GM21737 (cell line): ENCODE data around the gene C1QL2.

Experiments
- ATAC-seq: cut with Tn5 transposase; IDR thresholded peaks from one replicate; pipeline ENCODE4 v1.9.1; 2021; ENCODE audit warnings: mild to moderate bottlenecking, moderate library complexity; ENCODE audit not compliant: unreplicated experiment

The C1QL2 gene

GRCh38 chr2:119158563-119159347, at the start of gene C1QL2:
Gene C1QL2 (minus strand): TSS chr2:119158751. CDS start chr2:119158269, 482 bp downstream.
- ATAC-seq, result no peak

- no peak for ATAC-seq
These were observed 48.9 kb upstream of the C1QL2 start for GRCh38 chr2:119207447-119207846.

DNA sequence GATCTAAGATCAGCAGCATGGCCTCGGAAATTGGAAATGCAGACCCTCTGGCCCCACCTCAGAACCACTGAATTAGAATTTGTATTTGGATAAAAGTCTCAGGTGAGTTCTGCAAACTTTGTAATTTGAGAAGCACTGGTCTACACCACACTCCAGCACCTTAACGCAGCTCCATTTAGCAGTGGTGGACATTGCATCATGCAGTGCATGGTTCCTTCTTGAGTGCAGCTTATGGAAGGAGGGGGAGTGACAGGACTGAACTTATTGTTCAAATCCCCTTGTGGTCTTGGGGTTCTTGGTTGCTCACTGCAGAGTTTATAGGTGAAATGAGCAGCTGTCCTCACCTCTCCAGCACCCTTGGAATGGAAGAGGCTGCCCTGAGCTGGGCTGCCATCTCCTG, 47.6 kb upstream of the C1QL2 start:
- ATAC-seq, result no peak

GRCh38 chr2:119205001-119205706, 46.6 kb upstream of the C1QL2 start:
- no peak for ATAC-seq

DNA sequence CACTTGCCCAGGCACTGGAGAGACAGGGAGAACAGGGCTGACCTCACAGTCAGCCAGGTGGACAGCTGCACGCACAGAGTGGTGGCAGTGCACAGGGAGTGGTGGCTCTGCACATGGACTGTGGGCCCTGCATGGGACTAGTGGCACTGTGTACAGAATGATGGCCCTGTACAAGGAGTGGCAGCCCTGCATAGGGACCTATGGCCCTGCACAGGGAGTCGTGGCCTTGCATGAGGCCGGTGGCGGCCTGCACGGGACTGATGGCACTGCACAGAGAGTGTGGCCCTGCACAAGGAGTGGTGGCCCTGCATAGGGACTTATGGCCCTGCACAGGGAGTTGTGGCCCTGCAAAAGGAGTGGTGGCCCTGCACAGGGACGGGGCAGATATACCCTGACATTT, 46.0 kb upstream of the C1QL2 start:
- no peak for ATAC-seq

GRCh38 chr2:119202610-119203310, 44.2 kb upstream of the C1QL2 start:
- ATAC-seq, result no peak

- ATAC-seq, result no peak
These were observed 43.3 kb upstream of the C1QL2 start for GRCh38 chr2:119201815-119202214.

GRCh38 chr2:119198240-119198840, 39.8 kb upstream of the C1QL2 start:
- ATAC-seq, result no peak

- no peak for ATAC-seq
These were observed 39.1 kb upstream of the C1QL2 start for GRCh38 chr2:119197529-119198239.

DNA sequence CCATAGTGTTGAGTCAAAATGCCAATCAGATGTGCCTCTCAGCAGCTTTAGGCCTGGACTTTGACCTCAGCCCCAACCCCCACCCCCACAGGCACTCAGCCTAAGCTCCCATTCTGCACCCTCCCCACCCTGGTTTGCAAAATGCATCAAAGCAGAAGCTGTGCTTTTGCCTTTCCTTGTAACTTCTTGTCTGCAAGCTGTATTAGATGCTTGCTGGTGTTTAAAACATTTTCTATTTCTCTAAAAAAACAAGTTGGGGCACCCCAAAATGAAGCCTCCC, 38.5 kb upstream of the C1QL2 start:
- ATAC-seq, result no peak

DNA sequence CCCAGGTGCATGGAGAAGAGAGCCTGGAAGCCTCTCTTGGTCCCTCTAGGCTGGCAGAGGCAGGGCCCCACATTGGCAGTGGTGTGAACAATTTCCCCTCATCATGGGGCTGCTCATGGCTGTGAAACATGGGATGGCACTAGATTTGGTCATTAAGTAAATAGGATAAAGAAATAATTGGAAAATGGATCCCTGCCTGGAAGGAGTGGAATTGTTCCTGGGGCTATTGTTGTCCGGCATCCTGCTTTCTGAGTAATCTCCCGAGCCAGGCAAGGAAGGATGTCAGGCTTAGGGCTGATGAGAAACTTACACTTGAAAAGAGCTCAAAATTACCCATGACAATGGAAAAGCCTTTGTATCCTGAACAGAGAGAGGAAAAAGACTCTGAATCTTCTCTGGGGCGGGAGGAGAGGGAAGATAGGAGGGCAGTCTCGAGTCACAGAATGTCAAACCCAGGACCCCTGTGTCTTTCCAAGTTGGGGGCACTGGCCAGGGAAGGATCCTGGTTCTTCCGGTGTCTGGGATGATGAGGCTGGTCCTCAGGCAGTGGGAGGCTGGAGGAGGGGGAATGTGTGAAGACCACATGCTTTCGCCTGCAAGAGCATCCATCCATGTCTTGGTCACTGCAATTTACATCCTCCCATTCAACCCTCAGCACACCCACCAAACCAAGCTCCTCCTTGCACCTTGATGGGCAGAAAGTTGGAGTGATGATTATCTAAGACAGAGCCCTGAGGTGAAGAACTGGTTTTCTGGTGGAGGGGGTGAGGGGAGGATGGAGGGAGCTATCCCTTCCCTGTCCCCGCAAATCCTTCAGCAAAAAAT, 38.0 kb upstream of the C1QL2 start:
- ATAC-seq, result no peak

DNA sequence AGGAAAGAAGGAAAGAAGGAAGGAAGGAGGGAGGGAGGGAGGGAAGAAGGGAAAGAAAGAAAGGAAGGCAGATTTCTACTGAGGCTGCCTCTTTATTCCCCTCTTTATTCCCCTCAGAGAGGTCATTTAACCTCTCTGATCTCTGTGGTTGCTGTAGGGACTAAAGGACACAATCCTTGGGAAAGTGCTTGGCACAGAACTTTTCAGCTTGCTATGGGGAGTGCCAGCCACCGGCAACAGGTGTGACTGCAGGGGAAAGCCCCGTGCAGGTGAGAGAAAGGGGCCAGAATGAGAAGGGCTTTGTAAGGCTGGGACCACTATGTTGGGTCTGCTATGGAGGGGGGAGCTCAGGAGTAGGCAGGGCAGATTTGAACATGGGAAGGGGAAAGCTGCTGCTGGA, 37.3 kb upstream of the C1QL2 start:
- ATAC-seq, result no peak

GRCh38 chr2:119195001-119195400, 36.5 kb upstream of the C1QL2 start:
- ATAC-seq, result no peak

DNA sequence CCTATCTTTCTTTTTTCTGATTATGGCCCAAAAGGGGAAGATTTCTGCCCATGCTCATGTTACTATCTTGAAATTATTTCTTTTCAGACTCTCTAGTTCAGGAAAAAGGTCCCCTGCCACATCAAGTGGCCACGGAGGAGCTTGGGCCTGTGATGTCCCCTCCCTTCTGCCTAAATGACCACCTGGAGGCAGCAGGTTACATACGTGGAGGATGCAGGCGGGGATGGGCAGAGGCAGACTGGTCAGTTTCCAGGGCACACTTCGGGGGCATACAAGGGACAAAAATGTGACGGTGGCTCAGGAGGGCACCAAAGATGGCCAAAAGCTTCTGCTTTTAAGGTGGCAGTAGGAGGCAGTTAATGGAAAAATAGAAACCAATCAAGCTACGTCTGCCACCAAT, 34.3 kb upstream of the C1QL2 start:
- ATAC-seq, result no peak

- ATAC-seq, result no peak
These were observed 32.0 kb upstream of the C1QL2 start for GRCh38 chr2:119190321-119191111.

- no peak for ATAC-seq
These were observed 26.0 kb upstream of the C1QL2 start for GRCh38 chr2:119184512-119184911.

GRCh38 chr2:119181791-119182445, 23.4 kb upstream of the C1QL2 start:
- ATAC-seq, result no peak

DNA sequence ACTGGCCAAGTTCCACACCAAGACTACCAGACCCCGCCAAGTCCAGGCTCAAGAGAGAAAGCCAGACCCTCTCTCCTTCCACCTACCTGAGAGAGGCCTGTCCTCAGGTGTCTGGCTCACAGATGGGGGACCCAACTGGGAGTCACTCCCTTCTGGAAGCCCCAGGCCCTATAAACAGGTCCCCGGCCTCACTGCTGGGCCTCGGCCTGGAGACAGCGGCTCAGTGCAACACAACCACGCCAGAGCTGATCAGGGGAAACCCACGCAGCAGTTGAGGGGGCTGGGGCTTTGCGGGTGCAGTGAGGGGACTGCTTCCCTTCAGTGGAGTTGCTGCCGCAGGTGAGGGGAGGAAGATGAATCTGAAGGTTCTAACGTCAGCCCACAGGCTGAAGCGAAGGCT, 22.8 kb upstream of the C1QL2 start:
- ATAC-seq, result no peak

- ATAC-seq, result no peak
These were observed 22.3 kb upstream of the C1QL2 start for GRCh38 chr2:119180892-119181291.
